ENCODE results near the gene SNAP25.

SNAP25 gene

DNA sequence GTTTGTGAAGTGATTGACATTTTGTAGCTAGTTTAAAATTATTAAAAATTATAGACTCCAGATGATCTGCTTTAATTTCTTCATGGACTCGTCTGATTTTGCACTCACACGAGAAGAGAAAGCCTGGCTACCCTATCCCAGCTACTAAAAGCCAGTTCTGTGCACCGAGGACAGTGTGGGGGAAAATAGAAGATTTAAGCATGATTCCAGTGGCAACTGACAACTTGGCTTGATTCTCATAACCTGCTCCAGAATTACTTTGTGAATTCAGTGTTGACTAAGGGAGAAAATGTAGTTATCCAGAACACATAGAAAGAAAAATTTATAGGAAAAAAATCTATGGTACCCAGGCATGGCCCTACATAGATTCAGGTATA lies 88.7 kb downstream of the SNAP25 start:
- no peak for DNase-seq

DNA sequence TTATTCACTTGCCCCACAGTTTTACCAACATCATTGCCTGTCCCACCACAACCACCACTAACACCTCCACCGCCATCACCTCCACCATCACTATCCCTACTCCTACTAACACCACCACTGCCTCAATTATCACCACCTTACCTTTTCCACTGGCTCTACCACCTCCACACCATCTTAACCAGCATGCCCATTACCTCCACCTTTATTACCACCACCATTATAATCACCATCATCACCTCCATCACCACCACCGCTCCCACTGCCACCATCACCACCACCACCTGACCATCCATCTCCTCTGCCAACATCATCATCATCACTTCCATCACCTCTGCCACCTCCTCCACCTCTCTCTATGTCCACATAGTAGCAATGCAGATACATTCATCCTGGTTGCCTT lies 90.0 kb downstream of the SNAP25 start:
- no peak for DNase-seq

DNA sequence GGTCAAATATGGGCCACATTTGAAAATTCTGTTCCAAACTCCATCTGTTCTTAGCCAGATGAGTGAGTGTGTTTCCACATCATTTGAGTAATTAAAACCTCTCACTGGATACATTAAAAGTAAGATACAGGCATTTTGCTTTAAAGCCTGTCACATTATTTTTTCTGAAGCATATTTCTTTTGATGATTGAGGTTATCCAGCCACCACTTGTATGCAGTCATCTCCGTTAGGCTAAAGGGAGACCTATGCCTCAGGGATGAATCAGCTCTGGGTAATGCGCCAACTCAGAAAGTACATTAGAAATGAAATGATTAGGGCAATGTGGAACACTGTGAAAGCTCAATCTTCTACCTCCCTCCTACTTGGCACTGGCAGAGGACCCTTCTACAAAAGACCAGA lies 90.7 kb downstream of the SNAP25 start:
- DNase-seq: no peak

DNA sequence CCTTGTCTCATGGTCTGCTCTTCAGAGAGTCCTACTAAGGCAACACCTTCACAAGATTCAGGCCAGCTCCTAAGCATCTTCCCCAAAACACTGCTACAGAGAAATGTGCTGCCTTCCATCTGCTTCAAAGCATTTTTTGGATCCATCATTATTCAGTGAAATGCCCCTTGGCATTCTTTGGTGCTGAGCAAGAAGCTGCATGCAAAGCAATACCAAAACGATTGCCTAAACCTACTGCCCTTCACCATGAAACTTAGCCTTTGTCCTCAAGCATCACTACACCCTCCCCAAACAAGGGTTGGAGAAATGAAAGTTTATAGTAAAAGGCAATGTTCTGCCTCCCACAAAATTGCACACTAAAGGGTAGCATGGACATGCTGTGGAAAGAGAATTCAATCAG lies 93.5 kb downstream of the SNAP25 start:
- no peak for DNase-seq

DNA sequence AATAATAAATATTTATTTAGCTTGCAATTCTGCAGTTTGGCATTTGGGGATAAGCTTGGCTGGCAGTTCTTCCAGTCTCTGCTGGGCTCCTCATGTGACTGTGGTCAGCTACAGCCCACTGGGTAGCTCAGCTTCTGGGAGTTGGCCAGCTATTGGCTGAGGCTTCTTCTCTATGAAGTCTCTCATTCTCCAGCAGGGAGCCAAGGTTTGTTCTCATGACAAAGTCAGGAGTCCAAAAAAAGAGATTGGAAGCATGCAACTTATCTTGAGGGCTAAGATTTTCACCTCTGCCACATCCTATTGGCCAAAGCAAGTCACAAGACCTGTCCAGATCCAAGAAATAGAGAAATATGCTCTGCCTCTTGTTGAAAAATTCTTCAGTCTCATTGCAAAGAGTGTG lies 94.6 kb downstream of the SNAP25 start:
- DNase-seq: no peak

DNA sequence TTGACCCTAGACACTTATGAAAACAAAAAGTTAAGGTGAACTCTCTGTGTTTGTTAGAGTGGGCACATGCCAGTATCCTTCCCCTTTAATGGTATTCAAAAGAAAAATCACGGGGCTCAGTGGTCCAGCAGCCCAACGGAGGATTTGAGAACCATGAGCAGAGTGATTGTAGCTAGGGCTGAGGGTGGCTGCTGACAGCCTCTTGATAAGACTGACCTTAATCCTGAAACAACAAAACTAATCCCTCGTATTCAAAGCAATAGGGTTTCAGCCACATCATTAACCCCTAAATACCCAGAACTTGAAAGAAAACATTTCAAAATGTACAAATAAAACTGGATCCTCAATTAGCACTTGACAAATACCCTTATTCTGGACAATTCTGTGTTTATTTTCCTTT lies 95.1 kb downstream of the SNAP25 start:
- DNase-seq: no peak

DNA sequence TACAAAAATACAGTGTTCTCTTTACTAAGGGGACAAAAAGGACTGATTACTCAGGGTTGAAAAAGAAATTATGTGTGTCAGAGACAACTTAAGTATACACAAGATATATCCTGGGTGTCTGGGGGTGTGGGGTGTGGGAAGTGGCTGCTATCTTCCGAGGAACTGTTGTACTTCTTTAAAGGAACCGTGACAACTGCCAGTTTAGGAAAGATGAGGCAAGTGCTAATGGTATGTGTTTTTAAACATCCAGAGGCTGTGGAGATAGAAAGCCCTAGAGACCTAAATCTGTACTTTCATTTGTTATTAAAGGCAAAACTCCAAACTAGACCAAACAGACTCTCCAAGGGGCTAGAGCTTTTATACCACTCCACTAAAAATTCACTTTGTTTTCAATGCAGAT lies 95.6 kb downstream of the SNAP25 start:
- no peak for DNase-seq

DNA sequence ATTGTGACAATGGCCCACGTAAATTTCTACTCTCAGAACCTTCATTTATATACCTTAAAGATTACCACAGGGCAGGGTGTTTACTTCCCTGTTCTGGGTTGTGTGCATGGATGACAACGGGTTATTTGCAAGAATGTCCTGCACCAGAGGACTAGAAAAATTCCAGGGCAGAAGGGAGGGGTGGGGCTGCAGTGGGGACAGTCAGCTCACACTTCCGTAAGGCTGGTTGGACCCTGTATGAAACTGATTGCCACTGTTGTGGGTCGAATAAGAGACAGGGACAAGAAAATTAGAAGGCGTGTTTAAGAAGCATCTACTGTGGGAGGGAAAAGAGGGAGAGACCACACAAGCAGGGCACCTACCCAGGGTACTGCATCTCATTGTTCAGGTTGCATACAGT lies 96.5 kb downstream of the SNAP25 start:
- no peak for DNase-seq

DNA sequence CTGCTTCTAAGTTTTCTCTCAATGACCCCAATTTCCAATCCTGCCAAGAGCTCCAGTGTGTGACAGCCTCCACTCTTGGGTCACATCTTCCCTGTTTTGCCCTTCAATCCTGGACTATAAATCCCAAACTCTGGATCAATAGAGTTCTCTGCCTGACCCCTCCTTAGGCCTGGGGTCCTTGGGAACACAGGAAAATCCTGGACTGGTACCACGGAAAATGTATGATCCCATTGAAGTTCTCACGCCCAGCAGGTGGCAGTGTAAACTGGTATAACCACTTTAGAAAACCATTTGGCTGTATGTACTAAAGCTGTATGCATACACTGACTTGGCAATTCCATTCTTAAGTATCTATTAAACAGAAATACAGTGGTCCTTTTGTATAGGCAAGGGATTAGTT lies 98.0 kb downstream of the SNAP25 start:
- no peak for DNase-seq

DNA sequence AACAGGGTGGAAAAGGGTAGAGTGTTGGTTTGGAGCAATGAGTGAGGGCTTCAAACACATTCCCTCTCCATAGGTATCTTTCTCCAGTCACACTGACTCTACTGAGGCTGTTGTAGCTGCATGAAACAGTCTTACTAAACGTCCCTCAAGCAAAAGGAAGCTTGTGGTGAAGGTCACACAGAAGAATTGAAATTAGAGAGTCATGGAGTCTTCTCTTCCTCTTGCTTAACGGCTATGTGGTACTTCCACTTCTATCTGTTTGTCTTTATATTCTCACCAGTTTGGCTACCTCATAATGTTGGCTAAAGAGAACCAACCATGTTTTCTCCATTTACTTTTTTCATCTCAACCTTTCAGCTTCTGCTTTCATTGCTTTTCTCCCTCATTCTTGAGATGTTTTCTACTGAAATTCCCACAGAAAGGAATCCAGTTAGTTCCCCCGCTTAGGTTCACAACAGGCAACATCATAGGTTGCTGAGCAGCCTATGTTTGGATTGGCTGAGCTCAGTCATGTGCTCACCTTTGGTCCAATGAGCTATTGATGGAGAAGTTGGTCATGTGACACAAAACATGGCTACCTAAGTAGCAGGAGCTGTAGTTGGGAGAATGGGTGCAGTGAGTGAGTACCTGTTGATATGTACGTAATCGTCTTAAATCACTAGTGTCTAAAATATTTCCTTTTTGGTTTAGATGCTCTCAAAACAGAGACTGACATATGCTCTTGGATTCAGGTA lies 99.8 kb downstream of the SNAP25 start:
- DNase-seq: no peak

DNA sequence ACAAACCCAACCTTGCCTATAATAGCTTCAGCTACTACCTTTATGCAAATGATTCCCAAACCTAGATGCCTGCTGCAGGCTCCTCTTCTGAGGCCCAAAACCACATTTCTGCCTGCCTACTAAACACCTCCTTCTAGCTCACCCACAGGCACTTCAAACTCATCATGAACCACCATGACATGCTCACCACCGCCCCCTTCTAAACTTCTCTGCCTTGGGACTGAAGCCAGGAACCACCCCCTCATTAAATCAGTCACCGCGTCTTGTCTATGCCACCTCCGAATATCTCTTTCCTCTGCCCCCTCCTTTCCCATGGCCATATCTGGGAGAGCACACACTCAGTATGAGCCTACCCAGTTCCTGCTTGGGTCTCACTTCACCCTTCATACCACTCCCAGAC lies 101.2 kb downstream of the SNAP25 start:
- DNase-seq: no peak

DNA sequence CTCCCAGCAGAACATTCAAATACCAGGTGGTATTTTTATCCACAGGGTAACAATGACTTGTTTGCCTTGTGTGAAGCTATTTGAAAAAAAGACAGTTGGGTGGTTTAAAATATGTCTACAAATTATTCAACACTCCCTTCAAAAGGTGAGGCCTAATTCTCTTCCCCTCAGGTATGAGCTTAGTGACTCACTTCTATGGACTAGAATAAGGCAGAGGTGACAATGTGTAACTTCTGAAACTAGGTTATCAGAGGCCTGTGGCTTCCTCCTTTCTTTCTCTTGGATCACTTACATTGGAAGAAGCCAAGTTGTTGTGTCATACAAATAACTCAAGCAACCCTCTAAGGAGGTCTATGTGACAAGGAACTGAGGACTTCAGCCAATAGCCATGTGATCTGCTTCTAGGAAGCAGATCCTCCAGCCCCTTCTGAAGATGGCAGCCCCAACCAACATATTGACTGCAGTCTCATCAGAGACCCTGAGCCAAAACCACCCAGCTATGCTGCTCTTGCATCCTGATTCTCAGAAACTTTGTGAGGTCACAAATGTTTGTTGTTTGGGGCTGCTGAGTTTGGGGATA lies 102.6 kb downstream of the SNAP25 start:
- no peak for DNase-seq

DNA sequence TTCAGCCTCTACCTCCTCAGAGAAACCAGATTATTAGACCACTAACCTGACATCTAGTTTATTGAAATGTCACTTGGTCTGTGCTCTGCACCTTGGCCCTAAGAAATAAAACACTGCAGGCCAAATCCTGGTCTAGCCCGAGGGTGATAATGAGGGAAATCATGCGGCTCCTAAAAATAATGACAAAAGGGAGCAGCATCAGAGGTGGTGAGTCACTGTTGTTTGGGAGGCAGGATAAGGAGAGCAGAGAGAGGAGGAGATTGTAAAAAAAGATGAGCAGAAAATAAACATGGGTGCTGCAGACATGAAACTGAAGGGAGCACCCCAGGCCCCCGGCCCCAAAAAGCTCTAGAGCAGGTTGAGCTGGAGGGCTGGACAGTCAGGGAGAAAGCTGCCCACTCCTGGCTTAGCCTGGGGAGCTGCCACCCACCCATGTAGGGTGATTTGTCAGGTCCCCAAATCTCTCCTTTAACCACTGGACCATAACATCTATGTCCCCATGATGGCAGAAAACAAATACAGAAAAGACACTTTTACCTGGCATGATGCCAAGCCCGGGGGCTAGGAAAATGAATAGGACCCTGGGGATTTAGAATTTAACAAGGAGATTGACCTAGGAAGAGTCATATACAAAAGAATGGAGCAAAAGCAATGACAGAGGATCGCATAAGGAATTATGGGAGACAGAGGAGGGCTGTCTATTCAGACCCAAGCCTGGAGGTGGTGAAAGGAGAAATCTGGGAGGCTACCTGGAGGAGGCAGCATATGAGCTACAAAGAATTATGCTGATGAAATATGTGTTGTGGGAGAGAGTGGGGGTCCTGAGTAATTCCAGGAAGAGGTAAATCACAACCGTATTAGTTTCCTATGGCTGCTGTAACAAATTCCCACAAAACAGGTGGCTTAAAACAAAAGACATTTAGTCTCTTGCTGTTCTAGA lies 103.7 kb downstream of the SNAP25 start:
- no peak for DNase-seq

DNA sequence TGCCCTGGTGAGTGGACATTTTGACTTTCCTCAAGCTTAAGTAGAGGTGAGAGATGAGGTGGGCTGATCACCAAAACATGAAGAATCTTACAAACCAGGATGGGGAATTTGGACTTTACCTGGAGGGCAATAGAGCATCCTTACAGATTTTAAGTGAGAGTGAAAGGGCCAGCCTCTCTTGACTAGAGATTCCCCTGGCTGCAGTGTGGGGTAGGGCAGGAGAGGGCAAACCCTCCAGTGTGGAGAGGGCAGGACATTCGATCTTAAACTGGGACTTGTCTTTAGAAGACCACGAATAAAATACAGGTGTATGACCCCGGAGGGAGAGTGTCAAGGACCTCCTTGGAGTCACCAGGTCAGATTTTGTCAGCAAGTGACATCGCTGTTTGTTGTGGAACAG lies 105.1 kb downstream of the SNAP25 start:
- no peak for DNase-seq

DNA sequence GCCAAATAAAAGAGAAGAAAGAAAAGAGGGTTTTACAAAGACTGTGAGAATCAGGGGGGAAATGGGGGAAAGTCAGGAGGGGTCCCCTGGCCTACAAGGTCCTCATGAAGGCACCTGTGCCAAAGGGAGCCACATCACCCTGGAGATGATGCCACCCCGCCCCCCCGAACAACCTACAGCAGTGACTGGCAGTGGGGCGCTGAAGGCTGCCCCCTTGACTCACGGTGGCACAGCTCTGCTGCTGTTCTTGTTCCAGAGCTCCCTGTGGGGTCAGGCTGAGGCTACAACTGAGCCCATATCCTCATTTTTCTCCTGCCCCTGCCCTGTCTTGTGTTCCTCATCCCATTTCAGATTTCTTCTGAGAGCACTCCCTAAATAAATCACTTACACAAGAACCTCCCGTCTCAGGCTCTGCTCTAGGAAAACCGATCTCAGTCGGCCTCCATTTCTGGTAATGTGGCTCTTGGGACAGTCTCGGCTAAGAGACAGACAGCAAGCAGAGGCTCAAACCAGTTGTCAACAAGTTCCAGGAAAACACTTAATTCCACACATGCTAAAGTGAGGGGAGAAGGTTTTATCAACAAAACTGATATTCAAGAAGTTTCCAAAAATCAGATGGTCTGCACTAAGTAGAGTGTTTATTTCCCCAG lies 105.7 kb downstream of the SNAP25 start:
- DNase-seq: no peak

DNA sequence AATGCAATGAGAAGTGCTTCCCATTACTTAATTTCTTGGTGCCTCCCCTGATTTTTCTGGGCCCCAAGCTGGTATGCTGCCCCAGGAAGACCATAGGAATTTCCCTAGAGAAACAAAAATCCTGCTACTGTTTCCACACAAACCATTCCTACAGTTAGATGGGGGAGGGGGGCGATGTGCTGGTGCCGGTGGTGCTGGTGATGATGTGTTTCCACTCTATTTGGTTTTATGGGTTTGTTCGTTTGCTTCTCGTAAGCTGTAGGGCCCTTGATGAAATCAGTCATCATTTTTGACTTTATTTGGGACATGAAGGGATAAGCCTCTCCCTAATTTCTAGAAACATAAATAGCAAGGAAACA lies 110.2 kb downstream of the SNAP25 start:
- DNase-seq: no peak

DNA sequence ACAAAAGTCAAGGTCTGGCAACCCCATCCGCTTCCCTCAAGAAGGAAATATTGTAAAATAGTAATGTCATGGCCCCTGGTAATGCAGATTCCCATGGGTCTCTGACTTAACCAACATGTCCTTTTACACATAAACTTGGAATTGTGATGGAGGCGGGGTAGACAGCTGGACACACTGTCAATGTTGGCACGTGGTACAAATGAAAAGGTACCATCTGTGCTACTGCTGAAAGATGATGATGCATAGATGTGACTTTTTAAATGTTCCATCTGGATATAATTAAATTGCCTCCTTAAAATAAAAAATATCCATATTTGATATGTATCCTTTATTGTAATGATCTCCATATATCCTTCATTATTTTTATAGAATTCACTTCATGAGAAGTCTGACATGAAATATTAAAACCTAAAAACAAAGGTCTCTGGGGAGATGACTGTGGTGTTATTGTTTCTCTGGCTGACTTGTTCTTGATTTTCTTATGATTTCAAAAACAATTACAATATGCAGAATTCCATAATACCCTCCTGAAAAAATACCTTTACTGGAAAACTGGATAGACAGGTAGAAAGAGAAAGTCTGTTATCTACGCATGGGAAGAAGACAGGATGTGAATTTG lies 110.9 kb downstream of the SNAP25 start:
- DNase-seq: no peak

DNA sequence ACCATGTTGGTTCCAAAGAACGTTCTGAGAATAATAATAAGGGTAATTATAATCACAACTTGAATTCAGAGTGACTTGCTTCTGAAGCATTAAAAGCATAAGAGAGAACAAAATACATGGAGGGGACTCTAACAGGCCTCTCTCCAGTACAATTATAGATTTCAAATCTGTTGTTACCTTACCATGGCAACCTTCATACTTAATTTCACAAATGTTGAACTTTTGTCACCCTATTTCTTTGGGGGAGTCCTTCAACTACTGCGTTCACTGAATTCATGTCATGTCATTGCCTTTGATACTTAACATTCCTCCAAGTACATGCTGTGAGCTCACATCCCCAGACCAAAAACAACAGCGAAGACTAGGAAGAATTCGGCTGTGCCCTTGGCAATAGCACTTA lies 111.4 kb downstream of the SNAP25 start:
- no peak for DNase-seq

DNA sequence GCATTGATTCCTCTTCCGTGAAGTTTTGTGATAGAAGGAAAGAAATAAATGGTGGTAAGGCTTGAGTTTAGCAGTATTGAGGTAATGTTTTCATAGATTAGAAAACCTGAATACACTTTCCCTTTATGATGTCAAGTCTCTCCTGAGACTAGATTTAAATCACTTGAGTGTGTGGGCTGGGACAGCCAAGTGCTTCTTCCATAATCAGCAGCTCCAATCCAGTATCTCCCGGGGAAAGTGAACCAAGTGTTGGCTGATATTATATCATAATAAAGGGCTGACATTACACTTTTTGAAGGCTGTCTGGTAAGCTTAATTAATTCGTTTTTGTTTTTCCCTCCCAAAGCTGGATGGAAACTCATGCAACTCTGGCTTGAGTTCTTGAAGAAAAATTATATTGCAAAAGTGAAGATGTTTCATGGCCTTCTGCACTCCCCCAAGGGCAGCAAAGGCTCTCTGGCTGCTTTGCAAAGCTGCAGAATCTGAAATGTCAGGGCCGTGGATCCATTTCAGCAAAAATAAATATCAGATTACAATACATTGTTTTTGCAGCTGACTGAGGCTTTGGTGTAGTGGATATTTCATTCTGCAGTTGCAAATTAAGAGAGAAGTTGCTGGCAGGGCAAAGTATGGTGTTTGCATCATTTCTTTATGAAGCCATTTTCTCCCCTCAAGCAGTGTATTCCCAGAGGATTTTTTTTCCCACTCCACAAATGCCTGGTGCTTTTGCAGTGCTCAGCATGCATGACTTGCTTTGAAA lies 114.2 kb downstream of the SNAP25 start:
- no peak for DNase-seq

DNA sequence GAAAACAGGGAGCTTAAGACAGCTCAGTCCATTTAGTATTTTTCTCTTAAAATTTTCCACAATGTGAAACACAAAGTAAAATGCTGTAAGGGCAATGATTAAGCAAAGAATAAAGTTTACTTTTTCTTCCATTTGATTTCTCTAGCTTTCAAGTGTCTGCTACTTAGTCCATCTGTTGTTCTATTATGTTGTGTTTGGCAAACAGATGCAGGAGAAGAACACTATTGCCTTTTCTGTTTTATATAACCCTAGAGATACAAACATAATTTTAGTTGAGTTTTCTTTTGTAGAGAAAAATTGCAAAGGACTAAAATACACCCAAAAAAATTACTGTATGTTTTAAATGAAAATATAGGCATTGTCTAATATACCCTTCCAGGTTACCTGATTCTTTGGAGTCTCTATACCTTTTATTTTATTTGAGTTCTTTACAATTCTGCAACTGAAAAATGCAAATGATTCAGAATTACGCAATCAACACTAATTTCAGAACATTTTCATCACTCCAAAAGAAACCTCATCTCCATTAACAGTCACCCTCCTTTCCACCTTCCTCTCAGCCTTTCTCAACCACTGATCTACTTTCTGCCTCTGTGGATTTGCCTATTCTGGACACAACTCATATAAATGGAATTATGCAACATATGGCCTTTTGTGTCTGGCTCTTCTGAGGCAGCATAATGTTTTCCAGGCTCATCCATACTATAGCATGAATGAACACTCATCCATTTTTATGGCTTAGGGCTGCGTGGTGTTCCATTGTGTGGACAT lies 118.5 kb downstream of the SNAP25 start:
- DNase-seq: no peak

DNA sequence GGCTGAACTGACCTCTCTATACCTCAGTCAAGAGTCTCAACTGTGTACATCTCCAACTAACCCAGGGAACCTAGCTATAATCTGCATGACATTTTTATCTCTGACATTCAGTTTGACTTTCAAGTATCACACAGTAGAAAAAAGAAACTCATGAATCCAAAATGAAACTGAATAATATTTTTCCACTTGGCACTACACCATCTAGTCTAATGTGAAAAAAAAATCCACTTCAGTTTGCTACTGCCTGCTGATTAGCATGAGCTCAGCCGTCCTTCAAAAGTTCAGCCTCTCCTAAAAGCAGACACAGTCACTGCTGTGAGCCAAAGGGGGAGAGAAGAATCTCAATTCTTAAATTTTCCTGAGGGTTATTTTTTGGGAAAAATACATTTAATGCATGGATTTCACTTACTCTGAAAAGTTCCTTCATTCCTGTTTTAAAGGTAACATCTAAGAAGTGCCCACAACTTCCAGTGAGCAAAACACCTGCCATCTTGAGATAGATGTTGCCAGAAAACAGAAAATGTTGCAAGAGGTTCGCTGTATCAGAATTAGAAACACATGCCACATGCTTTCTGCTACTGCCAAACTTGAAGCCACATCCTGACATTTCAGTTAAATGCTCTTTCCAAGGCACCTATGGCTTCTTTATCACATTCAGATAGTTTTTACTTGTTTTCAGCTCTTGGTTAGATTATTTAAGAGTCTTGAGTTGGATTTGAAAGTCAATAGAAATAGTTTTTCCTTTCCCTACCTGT lies 120.0 kb downstream of the SNAP25 start:
- DNase-seq: no peak

Measured in activated CD4-positive, alpha-beta T cell treated with anti-CD3 and anti-CD28 coated beads for 4 hours (primary cell).